RPMI8226 (cell line): ENCODE data around the gene AUP1.

ENCODE experiments used
- DNase-seq: peaks from one replicate; pipeline ENCODE4 v3.0.0-alpha.2; 2015

Gene AUP1

GRCh38 chr2:74534411-74534810, 4.9 kb upstream of the AUP1 start:
- DNase-seq, result no peak

GRCh38 chr2:74533464-74533863, 4.0 kb upstream of the AUP1 start:
- DNase-seq, result no peak

DNA sequence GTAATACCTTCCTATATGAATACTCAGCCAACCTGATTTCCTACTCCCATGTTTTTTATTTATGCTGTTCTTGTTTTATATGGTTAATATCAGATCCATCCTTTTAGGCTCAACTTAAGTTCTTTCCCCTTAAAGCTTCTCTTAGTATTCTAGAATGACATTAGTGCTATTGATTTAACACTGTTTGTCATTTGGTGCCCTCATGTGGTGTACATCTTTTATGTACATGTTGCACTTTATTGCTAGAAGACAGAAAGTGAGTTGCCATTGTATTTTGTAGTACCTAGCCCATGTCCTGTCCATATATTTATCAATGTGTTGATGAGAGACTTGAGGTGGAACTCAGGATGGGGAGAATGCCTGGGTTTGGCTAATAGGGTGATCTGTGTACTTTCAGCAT, 2.7 kb upstream of the AUP1 start:
- peak; percentile 40 for DNase-seq

DNA sequence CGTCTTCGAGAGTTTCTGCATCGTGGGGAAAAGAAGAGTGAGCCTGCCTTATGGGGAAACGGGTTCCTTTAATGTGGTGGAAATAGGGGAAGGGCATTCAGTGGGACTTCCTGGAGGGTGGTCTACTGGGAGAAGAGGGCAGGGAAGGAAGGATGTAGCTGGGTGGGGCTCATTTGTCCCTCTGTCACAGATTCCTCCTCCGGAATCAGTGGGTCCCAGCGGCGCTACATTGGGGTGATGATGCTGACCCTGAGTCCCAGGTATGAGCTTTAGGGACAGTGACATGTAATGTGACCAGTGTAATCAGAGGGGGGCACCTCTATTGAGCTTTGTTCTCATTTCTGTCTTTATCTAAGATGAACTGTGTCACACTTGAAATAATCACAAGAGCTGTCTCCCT, 2.2 kb upstream of the AUP1 start:
- DNase-seq, result no peak

GRCh38 chr2:74530239-74531187, 1.0 kb upstream of the AUP1 start:
- DNase-seq, result peak; percentile 50

- peak; percentile 36 for DNase-seq
These were observed 728 bp downstream of the AUP1 start for GRCh38 chr2:74528600-74529356.

DNA sequence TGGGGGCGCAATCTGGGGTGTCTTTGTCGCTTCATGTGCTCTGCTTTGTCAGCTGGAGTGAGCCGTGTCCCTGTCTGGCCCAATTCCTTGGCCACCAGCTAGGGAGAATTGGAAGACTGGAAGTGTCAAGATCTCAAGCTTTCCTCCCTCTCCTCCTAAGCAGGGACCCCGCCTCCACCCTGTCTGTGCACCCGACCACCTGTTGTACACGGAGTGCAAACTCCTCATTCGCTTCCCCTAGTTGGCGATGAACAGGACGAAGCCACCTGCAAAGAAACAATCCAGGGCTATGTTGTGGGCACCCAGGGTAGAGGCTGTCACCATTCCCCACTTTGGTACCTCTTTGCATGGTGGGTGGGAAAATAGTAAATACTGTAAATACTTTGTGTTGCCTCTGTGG, 1.8 kb downstream of the AUP1 start:
- no peak for DNase-seq

DNA sequence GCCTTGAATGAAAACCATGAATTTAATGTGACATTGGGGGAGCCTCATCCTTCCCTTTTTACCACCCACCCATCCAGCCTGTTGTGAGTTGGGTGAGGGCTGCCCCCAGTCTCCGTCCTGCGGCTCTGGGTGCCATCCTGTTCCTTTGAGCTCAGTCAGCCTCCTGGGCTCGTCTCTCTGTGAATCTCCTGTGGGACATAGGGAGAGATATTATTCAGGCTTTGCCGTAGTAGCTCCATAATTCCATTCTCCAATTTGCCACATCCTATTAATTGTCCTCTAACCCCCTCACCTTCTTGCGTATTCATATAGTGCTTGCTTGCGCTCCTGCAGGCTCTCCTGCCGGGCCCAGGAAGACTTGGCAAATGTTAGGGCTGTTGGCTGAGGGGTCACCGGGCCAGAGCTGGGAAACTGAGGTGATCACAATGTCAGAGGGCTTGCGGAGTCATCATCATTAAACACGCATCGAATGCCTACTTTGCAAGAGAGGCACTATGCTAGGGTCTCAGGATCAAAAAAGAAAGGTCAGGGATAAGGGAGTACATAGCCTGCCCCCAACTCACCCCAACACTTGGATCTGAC, 2.8 kb downstream of the AUP1 start:
- DNase-seq, result no peak

GRCh38 chr2:74525717-74526648, 3.5 kb downstream of the AUP1 start, which contains the start of gene DQX1:
Gene DQX1 (minus strand): TSS chr2:74526231. CDS start chr2:74525729, 502 bp downstream.
- peak; percentile 40 for DNase-seq

DNA sequence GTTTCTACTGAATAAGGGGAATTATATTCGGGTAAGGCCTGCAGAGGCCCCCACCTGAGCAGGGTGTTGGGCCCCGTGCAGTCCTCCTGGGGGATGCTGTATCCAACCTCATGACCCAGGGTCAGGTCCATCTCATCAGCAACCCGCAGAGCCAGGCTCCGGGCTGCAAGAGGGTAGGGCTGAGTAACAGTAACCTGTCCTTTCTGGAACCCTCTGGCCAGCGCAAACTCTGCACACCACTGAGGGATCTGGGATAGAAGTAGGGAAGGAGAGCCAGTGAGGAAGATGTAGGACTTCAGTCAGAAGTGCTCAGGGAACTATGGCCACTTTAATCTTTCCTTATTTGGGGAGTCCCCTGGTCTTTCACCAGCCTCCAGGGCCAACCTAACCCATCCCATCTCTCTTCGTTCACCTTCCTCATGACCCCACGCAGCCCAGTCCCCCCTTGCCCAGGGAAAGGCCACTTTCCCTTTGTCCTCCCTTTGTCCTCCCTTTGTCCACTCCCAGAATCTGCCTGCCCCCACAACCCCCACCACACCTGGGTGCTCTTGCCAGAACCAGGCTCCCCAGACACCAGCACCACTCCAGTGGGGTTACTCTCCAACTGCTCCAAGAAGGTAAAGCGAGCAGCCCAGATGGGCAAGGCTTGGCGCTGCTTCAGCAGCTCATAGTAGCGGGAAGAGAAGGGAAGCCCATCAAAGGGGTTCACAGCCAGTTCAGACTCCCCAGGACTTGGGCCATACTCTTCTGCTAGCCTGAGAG, 4.4 kb downstream of the AUP1 start:
- DNase-seq, result no peak

GRCh38 chr2:74524005-74524404, 5.5 kb downstream of the AUP1 start:
- no peak for DNase-seq

- no peak for DNase-seq
These were observed 7.0 kb downstream of the AUP1 start for GRCh38 chr2:74522516-74522915.

- no peak for DNase-seq
These were observed 12.9 kb downstream of the AUP1 start for GRCh38 chr2:74516650-74517049.

DNA sequence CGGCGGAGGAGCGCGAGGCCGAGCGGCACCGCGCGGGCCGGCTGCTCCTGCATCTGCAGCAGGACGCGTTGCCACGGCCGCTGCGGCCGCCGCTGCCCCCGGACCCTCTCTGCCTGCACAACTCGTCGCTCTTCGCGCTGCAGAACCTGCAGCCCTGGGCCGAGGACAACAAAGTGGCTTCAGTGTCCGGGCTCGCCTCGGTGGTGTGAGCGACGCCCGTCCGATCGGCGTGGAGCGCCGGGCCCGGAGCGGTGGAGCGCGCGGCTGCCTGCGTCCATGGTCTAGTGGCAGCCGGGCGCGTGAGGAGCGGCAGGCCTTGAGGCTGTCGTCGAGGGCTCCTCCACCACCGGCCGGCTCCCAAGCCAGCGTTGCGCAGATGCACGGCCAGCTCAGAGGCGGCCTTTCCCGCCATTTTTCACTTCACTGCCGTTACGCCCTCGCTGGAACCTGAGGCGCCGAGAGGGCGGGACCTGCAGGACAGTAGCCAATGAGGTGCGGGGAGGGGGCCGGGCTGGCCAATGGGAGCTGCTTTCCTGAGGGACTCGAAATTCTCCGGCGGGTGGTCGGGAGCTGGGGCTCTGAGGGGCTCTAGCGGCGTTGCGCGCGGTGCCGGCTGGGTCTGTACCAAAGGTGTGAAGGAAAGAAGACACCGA, 13.4 kb downstream of the AUP1 start:
- no peak for DNase-seq

- no peak for DNase-seq
These were observed 14.1 kb downstream of the AUP1 start for GRCh38 chr2:74515271-74515980.

- no peak for DNase-seq
These were observed 14.9 kb downstream of the AUP1 start, which contains the start of gene TLX2 for GRCh38 chr2:74514368-74515270. Gene TLX2 (plus strand): TSS chr2:74514450. CDS start chr2:74514807, 357 bp downstream.

DNA sequence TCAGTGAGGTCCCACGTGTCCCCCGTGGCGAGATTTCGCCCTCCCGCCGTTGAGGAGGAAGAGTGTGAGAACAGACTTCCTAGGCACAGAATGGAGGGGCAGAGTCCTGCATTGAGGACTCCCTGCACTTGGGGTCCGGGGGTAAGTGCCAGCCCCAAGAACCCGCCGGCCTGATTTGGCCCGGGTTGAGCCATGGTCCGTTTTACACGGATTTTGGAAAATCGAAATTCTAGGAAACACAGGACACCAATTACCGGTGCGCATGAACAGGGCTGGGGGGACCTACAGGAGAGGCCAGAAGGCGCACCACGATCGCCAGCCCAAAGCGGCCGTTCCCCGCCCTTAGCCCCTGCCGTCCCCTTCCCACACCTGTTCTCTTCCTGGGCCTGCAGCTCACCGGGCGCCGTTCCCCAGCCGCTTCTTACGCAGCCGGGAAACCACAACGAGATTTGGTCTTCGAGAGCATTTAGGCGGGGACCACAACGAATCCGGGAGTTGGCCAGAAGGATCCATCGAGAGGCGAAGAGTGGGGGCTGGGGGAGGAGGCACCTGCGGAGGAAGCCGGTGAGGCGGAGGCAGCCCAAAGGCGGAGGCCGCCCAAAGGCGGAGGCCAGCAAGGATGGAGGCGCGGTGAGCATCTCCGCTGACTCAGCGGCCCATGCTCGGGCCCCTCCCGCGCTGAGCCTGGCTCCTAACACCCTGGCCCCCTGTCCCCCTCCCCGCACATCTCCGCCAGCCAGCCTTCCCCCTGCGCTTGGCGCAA, 15.7 kb downstream of the AUP1 start:
- peak; percentile 58 for DNase-seq
